ENCODE results near the gene EXOC2.
"Not testable (repeated sequence)": the region's sequence is repeated elsewhere in the genome, so short reads cannot be mapped to it uniquely, and the experiment has no call there.

EXOC2 gene

DNA sequence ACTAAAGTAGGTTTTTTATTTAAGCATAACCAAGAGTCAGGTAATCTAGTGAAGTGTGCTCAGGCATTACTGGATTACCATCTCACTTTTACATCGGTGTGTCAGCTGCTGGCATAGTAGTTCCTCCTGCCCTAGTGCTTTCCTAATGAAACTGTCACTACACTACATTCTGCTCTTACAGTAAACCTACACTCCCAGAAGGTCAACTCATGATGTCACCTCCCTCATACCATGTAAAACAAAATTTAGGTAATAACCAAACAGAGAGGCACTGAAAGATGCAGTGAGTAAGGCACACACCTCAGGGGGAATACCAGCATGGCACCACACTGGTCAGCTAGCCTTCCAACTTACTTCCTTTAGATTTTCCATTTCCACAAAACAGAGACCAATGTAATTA, 59.3 kb downstream of the EXOC2 start:
- no peak for DNase-seq

DNA sequence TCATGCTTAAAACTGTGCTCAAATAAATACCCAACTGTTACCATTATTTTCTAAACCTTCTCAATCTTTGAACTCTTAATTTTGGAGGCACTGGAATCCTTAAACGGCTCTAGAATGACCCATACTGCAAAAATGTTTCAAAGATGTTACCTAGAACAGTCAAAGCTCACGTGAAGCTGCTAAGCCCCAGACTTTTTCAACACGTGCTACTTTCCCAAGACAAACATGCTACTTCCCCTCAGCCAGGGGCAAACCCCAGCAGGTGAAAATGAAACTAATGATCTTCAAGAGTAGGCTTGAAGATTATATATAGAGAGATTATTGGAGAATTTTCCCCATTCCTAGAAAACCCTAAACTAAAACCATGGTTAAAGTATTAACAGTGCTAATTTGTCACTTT, 64.2 kb downstream of the EXOC2 start:
- no peak for DNase-seq

GRCh38 chr6:626236-626635, 66.7 kb downstream of the EXOC2 start:
- DNase-seq, result no peak

DNA sequence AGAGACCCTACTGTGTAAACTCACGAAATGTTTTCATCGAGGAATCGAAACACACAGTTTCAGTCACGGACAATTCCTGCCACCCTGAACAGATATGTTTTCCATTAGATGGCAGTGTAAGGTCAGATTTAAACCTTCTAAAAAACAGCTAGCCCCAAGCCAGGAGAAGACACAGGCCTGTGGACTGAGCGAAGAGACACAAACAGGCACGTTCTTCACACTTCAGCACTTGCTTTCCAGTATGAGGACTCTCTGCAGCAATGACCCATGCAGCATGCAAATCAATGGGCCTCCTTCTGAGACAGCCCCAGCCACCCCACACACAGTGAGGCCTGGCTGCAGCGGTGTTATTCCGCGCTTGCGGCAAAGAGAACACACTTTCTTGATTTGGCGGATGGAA, 68.0 kb downstream of the EXOC2 start:
- no peak for DNase-seq

DNA sequence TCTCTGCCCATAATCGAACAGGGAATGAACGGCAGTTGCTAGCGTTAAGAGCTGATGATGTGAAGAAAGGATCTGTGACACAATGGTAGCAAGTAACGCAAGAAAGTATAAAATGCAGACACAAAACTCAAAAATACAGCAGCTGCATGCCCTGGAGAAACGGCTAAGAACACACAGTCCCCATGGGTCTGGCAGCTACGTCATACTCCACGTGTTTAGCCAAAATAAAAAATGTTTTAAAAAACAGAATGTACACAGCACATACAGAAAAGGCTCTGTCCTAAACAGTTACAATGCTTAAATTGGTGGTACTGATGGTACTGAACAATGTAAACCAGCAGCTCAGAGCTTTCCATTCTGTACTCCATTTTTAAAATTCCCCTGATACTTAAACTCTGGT, 70.5 kb downstream of the EXOC2 start:
- no peak for DNase-seq

- no peak for DNase-seq
Measured at GRCh38 chr6:621931-622330, 71.0 kb downstream of the EXOC2 start.

DNA sequence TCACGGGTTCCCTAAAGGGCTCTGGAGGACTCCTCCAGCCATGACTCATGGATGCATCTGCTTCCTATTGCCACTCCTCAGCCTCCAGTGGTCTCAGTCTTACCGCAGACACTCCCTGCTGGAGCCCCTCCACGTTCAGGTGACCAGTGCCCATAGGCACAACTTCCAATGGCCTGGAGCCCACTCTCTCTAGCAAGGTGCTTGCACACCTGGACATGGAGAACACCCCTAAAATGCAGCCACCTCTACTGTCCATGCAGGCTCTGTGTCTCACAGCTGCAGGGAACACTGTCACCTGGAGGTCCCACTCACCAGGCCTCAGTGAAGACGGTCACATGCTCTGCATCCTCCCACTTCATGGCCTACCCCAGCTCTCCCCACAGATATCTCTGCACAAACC, 72.0 kb downstream of the EXOC2 start:
- DNase-seq, result no peak

- no peak for DNase-seq
Measured at GRCh38 chr6:620166-620565, 72.8 kb downstream of the EXOC2 start.

GRCh38 chr6:617456-618100, 75.4 kb downstream of the EXOC2 start:
- no peak for DNase-seq

DNA sequence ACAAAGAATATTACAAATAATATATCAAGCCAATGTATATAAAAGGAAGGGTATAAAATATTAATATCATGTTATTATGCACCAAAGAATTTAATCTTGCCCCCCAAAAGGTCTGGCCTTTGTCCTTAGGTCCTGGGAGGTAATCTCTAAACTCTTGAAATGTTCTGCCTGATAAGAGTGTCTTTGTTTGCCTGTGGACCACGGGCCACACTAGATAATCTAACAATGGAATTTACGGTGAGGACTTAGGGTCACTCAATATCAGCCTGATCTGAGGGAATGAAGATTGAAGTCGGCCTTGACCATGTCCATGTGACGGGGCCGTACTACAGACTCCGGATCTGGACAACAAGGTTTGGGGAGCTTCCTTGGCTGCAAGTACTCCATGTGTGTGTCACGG, 79.0 kb downstream of the EXOC2 start:
- DNase-seq, result no peak

- no peak for DNase-seq
Measured at GRCh38 chr6:611928-612327, 81.0 kb downstream of the EXOC2 start.

DNA sequence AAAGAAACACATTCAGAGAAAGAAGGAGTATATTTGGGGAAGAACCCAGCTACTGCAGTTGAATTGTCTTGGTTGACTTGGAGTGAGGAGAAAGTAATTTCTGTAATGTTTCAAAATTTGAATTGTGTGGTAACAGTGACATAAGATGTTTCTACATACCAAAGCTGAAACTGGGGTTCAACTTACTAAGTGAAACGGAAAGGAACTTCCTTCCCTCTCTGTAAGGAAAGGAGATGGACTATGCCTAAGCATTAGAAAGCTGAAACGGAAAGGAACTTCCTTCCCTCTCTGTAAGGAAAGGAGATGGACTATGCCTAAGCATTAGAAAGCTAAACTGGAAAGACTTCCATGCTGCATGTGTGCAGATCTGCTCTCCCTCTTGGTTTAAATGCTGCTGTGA, 82.1 kb downstream of the EXOC2 start:
- no peak for DNase-seq

DNA sequence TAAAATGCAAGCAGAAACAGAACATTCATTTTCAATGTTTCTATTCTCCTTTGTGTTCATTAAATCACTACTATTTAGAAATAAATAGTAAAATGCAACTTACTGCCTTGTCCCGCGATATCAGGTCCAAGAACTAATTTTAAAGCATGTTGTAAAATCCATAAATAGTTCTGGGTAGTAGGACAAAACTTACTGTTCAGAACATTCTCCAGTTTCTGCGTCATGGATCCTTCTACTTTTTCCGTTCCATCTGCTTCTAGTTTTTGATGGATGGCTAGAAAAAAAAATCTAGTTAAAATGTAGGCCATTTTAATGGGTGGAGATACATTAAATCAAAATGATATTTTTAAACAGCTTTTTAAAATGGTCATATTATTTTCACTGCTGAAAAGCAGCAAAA, 83.0 kb downstream of the EXOC2 start:
- DNase-seq, result no peak

DNA sequence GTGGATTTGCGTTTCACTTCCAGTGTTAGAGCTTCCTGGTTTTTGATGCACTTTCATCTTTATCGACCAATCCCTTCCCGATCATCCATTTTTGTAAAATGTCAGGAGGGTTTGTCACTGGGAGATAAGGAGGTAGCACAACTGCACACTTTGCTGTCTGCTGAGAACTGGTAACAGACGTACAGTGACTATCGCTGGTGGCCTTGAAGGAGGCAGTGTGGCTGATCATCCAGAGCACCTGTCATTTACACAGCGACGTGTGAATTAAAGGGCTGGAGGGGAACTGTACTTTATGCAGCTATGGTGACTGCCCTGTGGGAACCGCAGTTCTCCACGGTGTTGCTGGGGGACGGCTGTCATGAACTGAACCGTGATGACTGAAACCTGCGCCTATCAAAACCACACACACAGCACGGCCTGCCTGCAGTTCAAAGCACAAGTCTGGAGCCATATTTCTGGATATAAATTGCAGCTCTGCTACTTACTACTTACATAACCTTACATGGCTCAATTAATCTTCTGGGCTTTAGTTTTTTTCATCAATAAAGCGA, 86.0 kb downstream of the EXOC2 start:
- DNase-seq, result no peak

GRCh38 chr6:605895-606294, 87.0 kb downstream of the EXOC2 start:
- DNase-seq, result not testable (repeated sequence)

GRCh38 chr6:604579-604978, 88.4 kb downstream of the EXOC2 start:
- DNase-seq, result no peak

- DNase-seq, result no peak
Measured at GRCh38 chr6:603265-603664, 89.7 kb downstream of the EXOC2 start.

DNA sequence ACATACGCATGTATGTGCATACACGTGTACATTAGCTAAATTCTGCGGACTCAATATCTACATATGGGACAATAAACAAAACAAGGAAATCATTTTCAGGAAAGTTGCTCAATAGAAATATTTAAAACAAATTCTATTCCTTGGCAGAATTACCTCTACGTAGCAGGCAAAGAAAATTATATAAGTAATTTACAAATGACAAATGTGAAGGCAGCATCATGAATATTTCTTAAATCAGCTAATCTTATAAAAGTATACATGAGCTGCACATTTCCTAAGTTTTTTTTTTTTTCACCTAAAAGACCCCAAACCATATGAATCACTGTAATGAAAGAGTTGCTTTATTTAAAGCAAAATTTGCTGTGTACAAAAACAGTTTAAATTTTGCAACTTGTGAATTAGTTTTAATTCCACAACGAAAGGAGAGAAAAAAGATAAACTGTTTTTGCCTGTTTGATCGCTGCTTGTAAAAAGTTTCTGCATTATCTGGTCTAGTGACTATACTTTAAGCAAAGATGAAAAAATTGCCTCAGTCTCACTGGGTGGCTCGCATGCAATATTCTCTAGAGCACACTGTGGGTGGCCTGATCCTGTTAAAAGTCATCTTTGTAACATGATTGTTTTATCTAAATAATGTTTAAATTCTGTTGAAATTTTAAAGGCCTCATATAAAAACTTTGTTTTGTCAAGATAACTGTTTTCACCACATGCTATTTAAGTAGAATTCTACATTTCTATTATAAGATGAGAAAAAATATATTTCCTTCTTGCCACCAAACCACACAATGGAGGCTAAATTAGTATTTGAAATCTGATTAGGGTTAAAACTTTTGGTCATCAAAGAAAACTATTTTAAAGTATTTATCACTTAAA, 93.1 kb downstream of the EXOC2 start:
- DNase-seq, result no peak

DNA sequence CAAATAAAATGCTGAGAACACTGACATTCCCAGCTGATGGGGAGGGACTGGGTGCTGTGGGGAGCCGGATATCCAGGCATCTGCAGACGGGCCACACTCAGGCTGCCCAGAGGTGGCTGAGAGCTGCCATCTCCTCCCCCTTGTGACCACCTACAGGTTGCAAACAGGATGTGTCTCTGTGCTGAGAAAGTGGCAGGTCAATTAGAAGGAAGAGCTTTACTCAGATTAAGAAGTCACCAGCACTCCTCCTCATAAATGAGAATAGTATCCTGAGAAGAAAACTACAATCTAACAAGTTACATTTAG, 99.1 kb downstream of the EXOC2 start:
- DNase-seq, result no peak

- peak; percentile 24 to 38 for DNase-seq
Measured at GRCh38 chr6:593139-593906, 99.6 kb downstream of the EXOC2 start.

- DNase-seq, result no peak
Measured at GRCh38 chr6:589090-589489, 103.8 kb downstream of the EXOC2 start.

DNA sequence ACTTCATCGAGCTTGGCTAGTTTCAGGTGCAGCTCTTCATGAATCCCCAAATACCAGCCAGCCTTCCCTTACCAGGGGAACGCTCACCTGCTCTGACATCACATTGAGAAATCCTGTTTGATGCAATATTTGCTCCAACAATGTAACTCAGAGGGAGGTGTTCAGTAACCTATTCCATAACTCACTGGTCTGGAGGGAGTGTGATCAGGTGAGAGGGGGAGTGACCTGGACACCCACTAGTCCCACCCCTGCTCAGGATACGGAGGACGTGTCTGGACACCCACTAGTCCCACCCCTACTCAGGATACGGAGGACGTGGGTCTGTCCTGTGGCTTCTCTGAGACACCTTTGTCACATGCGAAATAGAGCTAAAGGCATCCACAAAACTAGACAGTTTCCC, 106.4 kb downstream of the EXOC2 start:
- DNase-seq, result no peak

DNA sequence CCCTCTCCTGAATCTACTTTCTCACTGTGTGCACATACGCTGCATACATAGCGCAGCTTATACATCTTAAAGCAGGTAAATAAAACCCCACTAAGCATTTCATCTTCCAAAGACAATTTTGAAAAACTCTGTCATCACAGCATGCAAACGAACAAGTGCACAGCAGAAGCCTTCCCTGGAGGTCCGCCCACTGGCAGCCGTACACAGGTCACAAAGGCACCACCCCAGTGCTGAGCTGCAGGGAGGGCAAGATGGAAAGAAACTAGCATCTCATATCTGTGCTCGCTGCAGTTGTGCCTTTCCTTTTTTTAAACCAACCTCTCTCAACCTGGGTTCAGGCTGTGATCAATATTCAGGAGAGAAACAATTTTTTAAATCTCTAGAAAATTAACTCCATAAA, 109.3 kb downstream of the EXOC2 start:
- DNase-seq, result no peak

- DNase-seq, result no peak
Measured at GRCh38 chr6:583116-583515, 109.8 kb downstream of the EXOC2 start.
